HG03039 (cell line): ENCODE data around the gene AHSA1.

Source experiments
- ATAC-seq: cut with Tn5 transposase; IDR thresholded peaks from one replicate; pipeline ENCODE4 v1.9.1; 2021; ENCODE audit warnings: mild to moderate bottlenecking, moderate library complexity; ENCODE audit not compliant: unreplicated experiment

The AHSA1 gene

GRCh38 chr14:77470224-77470870 lies 12.5 kb downstream of the AHSA1 start:
- no peak for ATAC-seq

- ATAC-seq, result no peak
Measured at GRCh38 chr14:77473921-77474320, 16.0 kb downstream of the AHSA1 start.

- ATAC-seq, result no peak
Measured at GRCh38 chr14:77474479-77475177, 16.7 kb downstream of the AHSA1 start.

GRCh38 chr14:77475432-77476115 lies 17.7 kb downstream of the AHSA1 start:
- no peak for ATAC-seq

- no peak for ATAC-seq
Measured at GRCh38 chr14:77478029-77478428, 20.1 kb downstream of the AHSA1 start.

- peak; percentile 74 for ATAC-seq
Measured at GRCh38 chr14:77478796-77479195, 20.9 kb downstream of the AHSA1 start.

- ATAC-seq, result no peak
Measured at GRCh38 chr14:77482422-77482821, 24.5 kb downstream of the AHSA1 start.

- ATAC-seq, result no peak
Measured at GRCh38 chr14:77485256-77485655, 27.4 kb downstream of the AHSA1 start.

- ATAC-seq, result no peak
Measured at GRCh38 chr14:77485901-77486678, 28.2 kb downstream of the AHSA1 start.

- ATAC-seq, result no peak
Measured at GRCh38 chr14:77488558-77488957, 30.7 kb downstream of the AHSA1 start.

- no peak for ATAC-seq
Measured at GRCh38 chr14:77489041-77489440, 31.1 kb downstream of the AHSA1 start.

- ATAC-seq, result no peak
Measured at GRCh38 chr14:77490347-77490986, 32.6 kb downstream of the AHSA1 start.

GRCh38 chr14:77491056-77491455 lies 33.2 kb downstream of the AHSA1 start:
- no peak for ATAC-seq

- no peak for ATAC-seq
Measured at GRCh38 chr14:77495334-77495733, 37.4 kb downstream of the AHSA1 start.

- ATAC-seq, result peak; percentile 55
Measured at GRCh38 chr14:77498120-77498979, 40.5 kb downstream of the AHSA1 start, which contains the start of gene ISM2. Gene ISM2 (minus strand): TSS chr14:77498816. CDS start chr14:77498793, 23 bp downstream.

GRCh38 chr14:77498984-77499527 lies 41.2 kb downstream of the AHSA1 start:
- ATAC-seq, result peak; percentile 18

GRCh38 chr14:77502109-77502782 lies 44.4 kb downstream of the AHSA1 start:
- ATAC-seq, result no peak

- ATAC-seq, result no peak
Measured at GRCh38 chr14:77503138-77503537, 45.2 kb downstream of the AHSA1 start.

- ATAC-seq, result no peak
Measured at GRCh38 chr14:77505031-77505430, 47.1 kb downstream of the AHSA1 start.
